Hematopoietic multipotent progenitor cell treated with erythropoietin and hydrocortisone succinate and interleukin-3 and kit ligand, for 8 days (in vitro differentiated cells): ENCODE results near the gene KRTAP13-4.

ENCODE experiments used
- DNase-seq: peaks from one replicate; pipeline ENCODE4 v3.0.0-alpha.2; 2015

KRTAP13-4 gene

GRCh38 chr21:30430170-30430655 lies at the start of gene KRTAP13-4:
TSS of gene KRTAP13-4 (plus strand) at chr21:30430220. CDS start at chr21:30430276, 56 bp downstream.
- no peak for DNase-seq

- DNase-seq, result no peak
Observed at GRCh38 chr21:30382201-30382600, 47.8 kb upstream of the KRTAP13-4 start.

GRCh38 chr21:30391492-30392025 lies 38.5 kb upstream of the KRTAP13-4 start:
- DNase-seq, result no peak

GRCh38 chr21:30395731-30396130 lies 34.3 kb upstream of the KRTAP13-4 start, which contains the start of gene KRTAP13-1:
TSS of gene KRTAP13-1 (plus strand) at chr21:30396031. CDS start at chr21:30396087, 56 bp downstream.
- DNase-seq, result no peak

- peak; percentile 25 for DNase-seq
Observed at GRCh38 chr21:30408782-30409494, 21.1 kb upstream of the KRTAP13-4 start.

- DNase-seq, result no peak
Observed at GRCh38 chr21:30415993-30416392, 14.0 kb upstream of the KRTAP13-4 start.

GRCh38 chr21:30425826-30426225 lies 4.2 kb upstream of the KRTAP13-4 start, which contains the start of gene KRTAP13-3:
TSS of gene KRTAP13-3 (minus strand) at chr21:30425926. CDS start at chr21:30425912, 14 bp downstream.
- DNase-seq, result no peak

- no peak for DNase-seq
Observed at GRCh38 chr21:30426731-30427130, 3.3 kb upstream of the KRTAP13-4 start.

GRCh38 chr21:30434033-30434631 lies 4.1 kb downstream of the KRTAP13-4 start:
- DNase-seq, result peak; percentile 26

GRCh38 chr21:30437010-30437565 lies 7.1 kb downstream of the KRTAP13-4 start:
- DNase-seq, result no peak

GRCh38 chr21:30439975-30440374 lies 10.0 kb downstream of the KRTAP13-4 start, which contains the start of gene KRTAP15-1:
TSS of gene KRTAP15-1 (plus strand) at chr21:30440275. CDS start at chr21:30440328, 53 bp downstream.
- DNase-seq, result no peak

- no peak for DNase-seq
Observed at GRCh38 chr21:30443226-30443625, 13.2 kb downstream of the KRTAP13-4 start.

- no peak for DNase-seq
Observed at GRCh38 chr21:30444204-30444603, 14.2 kb downstream of the KRTAP13-4 start.

GRCh38 chr21:30447056-30447455 lies 17.0 kb downstream of the KRTAP13-4 start:
- DNase-seq, result no peak

- DNase-seq, result no peak
Observed at GRCh38 chr21:30448514-30448913, 18.5 kb downstream of the KRTAP13-4 start.

- DNase-seq, result no peak
Observed at GRCh38 chr21:30463713-30464112, 33.7 kb downstream of the KRTAP13-4 start.

- DNase-seq, result no peak
Observed at GRCh38 chr21:30468900-30469714, 39.1 kb downstream of the KRTAP13-4 start.

- no peak for DNase-seq
Observed at GRCh38 chr21:30478004-30478403, 48.0 kb downstream of the KRTAP13-4 start.

GRCh38 chr21:30479259-30479658 lies 49.2 kb downstream of the KRTAP13-4 start:
- DNase-seq, result no peak

- DNase-seq, result no peak
Observed at GRCh38 chr21:30480145-30480544, 50.1 kb downstream of the KRTAP13-4 start, which contains the start of gene KRTAP19-1. TSS of gene KRTAP19-1 (minus strand) at chr21:30480367. CDS start at chr21:30480317, 50 bp downstream.
